Tibial nerve (tissue), 4 donors: ENCODE data around the gene VKORC1. TPM values are rescaled to one million over a fixed set of nuclear protein-coding genes. Genes with fewer than 3 reads are reported as not detected.

Source experiments
- DNase-seq, 2 donors: peaks; one replicate each; pipeline ENCODE4 v3.0.0-alpha.2; 2019; ENCODE audit warnings: low spot score in 2 of 2
- H3K27ac ChIP-seq, 4 donors: fragments of 200-600 bp; sonication (generic) in 3 of 4; one replicate each; pipeline ENCODE4 v1.5.1; 2017 to 2019; ENCODE audit warnings: mild to moderate bottlenecking in 1 of 4
- H3K27me3 ChIP-seq, 2 donors: fragments of 200-600 bp; sonication (generic) in 1 of 2; one replicate each; pipeline versions ENCODE4 v1.5.1 to v1.6.0; 2017 to 2019
- H3K36me3 ChIP-seq, 3 donors: fragments of 200-600 bp; sonication (generic); one replicate each; pipeline ENCODE4 v1.5.1; 2018 to 2019
- H3K4me1 ChIP-seq, 4 donors: fragments of 200-600 bp; sonication (generic) in 3 of 4; one replicate each; pipeline ENCODE4 v1.5.1; 2017 to 2019
- H3K4me3 ChIP-seq, 4 donors: fragments of 200-600 bp; sonication (generic) in 3 of 4; one replicate each; pipeline ENCODE4 v1.5.1; 2017 to 2019; ENCODE audit warnings: mild to moderate bottlenecking in 1 of 4, moderate library complexity in 1 of 4
- H3K9me3 ChIP-seq, 4 donors: fragments of 200-600 bp; sonication (generic) in 3 of 4; one replicate each; pipeline ENCODE4 v1.5.1; 2017 to 2019
- CTCF ChIP-seq, 5 experiments: fragments of 200-600 bp in 3 of 5; fragments of 450-650 bp in 2 of 5; sonication (generic) in 3 of 5; IDR thresholded peaks; one replicate each; pipeline ENCODE4 v1.5.1; 2016 to 2019; ENCODE audit warnings: antibody characterized with exemption in 5 of 5, mild to moderate bottlenecking in 3 of 5, moderate library complexity in 2 of 5
- EP300 ChIP-seq, 2 donors: sonication (generic); formaldehyde crosslinking; IDR thresholded peaks; one replicate each; pipeline ENCODE4 v1.6.1; 2017; ENCODE audit warnings: antibody characterized with exemption in 2 of 2, mild to moderate bottlenecking in 1 of 2
- POLR2A ChIP-seq, 2 donors: fragments of 450-650 bp; IDR thresholded peaks; one replicate each; pipeline ENCODE4 v1.6.1; 2017; ENCODE audit warnings: antibody characterized with exemption in 2 of 2, mild to moderate bottlenecking in 2 of 2, moderate library complexity in 2 of 2
- WGBS, 2 donors: methylation state at CpG; one replicate each; pipeline ENCODE4 v1.1.5; 2018; 5-methylcytosine and 5-hydroxymethylcytosine counted together
- total RNA-seq, 4 donors: library from RNA; depleted of rRNA; stranded (reverse); fragments of >200 nt; gene quantifications; one replicate each; pipeline ENCODE4 v1.1.0, GENCODE V29; 2016

VKORC1 gene
- total RNA-seq, 4 donors from 2014 or later, result 114 to 180 (median 136) TPM

DNA sequence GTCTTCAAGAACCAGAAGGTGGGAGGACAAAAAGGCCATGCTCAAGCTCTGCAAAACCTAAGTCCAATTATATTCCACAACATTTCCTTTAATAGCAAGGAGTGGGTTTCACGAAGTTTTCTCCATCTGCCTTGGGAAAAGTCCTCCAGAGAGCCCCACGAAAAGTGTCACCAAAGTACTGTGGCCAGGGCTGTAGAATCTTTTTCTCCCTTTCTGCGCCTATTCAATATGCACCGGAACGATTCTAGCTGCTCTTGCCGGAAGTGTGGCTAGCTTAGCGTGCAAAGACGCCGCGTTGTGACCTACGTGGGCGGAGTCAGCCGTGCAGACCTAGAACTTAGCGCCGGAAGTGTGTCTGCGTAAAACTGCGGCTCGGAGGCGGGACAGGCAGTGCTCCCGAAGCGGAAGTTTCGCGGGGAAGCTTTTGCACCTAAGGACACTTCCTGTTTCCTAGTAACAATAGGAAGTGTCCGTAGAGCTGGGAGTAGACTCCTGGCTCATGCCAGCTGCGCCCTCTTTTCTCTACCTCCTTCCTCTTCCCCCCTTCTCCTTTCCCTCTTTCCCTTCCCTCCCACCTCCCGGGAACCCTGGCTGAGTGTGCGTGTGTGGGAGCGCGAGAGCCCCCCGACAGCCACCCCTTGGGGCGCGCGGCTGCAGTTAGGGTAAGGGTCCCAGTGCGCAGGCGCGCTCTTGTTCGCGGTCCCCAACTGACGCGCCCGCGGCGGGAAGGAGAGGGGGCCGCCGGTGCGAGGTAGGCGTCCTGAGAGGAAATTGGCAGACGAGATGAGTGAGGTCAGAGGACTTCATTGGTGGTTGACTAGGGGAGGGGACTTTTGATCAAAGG, 20.4 kb downstream of the VKORC1 start, which contains the start of the genes ZNF646 and ZNF668:
Gene ZNF646, plus strand, starts transcription at position 453 of the 844 bp plus-strand sequence. CDS start 1,903 bp downstream, outside the sequence.
Gene ZNF668, minus strand, starts transcription at position 271 of the 844 bp plus-strand sequence. CDS start 9,781 bp downstream, outside the sequence.
- Histone ChIP-seq H3K36me3 (peaks cover 0 to 33% (median 15%) of the 10 kb centered on the region in 3 donors), H3K27me3 (no peaks in the 10 kb centered on the region), H3K27ac (peak within 1 kb of the TSS; percentile 89 to 97 (median 96)), H3K4me1 (peaks cover 0 to 38% (median 19%) of the 10 kb centered on the region in 4 donors), H3K9me3 (no peaks in the 10 kb centered on the region), H3K4me3 (peak within 1 kb of the TSS; percentile 88 to 100 (median 97))
- DNase-seq, result peak; percentile 96
- WGBS, 2 donors, result 1% methylated on average over 45 to 48 of the region's 48 CpGs
- peak; percentile 86 to 90 for TF ChIP-seq EP300 (IDR thresholded peaks at IDR 0.05)
- peak in 1 of 5 experiments; percentile 26 for TF ChIP-seq CTCF (IDR thresholded peaks at IDR 0.05)
- TF ChIP-seq POLR2A (IDR thresholded peaks at IDR 0.05), result peak; percentile 60 to 63

DNA sequence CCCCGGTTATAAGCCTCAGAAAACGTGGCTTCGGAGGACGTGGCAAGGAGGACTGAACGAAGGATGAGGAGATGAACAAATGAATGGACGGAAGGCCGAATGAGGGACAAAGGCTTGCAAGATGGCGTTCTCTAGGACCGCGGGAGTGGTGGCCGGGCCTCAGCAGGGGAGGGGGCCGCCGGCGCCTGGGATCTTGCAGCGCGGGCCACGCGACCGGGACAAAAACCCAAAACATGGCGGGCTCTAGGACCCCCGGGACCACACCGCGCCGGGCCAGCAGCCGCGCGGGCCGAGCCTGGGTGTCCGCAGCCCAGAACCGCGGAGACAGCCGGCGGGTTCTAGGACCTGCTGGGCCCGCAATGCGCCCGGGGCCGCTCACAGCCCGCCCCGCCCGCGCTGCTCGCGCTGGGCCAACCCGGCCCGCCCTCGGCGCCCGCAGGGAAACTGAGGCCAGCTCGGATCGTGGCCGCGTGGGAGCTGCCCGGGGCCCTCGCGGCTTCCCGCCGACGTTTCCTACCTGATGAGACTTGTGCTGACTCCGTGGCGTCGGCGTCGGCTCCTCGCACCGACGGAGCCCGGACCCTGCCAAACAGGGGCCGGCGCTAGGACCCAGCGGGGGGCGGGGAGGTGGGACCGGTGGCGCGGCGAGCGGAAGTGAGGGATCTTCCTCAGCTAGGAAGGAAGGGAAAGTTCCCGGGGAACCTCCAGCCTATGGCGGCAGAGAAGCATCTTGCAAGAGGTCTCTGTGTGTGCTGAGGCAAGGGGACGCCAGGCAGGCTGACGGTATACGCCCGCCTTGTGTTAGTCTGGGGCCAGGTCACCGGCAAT, 21.2 kb downstream of the VKORC1 start:
- peaks cover 0 to 25% (median 12%) of the 10 kb centered on the region in 3 donors for H3K36me3 ChIP-seq
- peak; percentile 75 to 88 for DNase-seq
- 1% methylated on average over 44 to 64 of the region's 83 CpGs for WGBS, 2 donors
- H3K4me3 ChIP-seq, result peak overlapping the region; percentile 88 to 100 (median 97)
- peak overlapping the region; percentile 89 to 97 (median 96) for H3K27ac ChIP-seq
- no peaks in the 10 kb centered on the region for H3K9me3 ChIP-seq
- peaks cover 0 to 38% (median 19%) of the 10 kb centered on the region in 4 donors for H3K4me1 ChIP-seq
- TF ChIP-seq EP300 (IDR thresholded peaks at IDR 0.05) (no peak), CTCF (IDR thresholded peaks at IDR 0.05) (peak in 2 of 5 experiments; percentile 16 to 60)
- no peaks in the 10 kb centered on the region for H3K27me3 ChIP-seq

DNA sequence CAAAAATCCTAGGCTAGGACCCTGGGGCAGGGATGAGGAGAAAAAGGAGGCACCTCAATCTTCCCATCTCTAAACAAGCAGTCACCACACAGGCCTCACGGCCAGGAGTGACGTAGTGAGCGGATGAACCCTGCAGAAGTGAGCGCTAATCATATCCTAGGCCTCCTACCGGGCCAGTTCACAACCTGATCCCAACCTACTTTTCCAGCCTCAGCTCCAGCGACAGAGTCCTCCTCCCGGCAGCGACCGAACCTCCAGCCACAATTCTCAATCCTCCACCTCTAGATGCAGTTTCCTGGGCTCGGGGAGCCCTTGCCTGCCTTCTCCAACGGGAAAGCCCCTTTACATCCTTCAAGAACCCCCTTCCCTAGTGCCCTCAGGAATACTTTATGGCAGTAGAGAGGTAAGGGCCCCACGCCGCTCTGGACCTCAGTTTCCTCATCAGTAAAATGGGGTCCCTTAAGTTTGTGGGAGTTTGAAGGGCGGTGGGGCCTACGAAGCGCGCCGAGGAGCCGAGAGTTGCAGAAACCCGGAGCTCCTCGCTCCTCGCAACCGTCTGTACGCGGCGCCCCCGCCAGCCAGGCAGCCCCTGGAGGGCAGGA, 22.0 kb downstream of the VKORC1 start:
- Histone ChIP-seq H3K4me3 (peak overlapping the region; percentile 88 to 100 (median 97)), H3K27me3 (no peaks in the 10 kb centered on the region), H3K4me1 (peaks cover 0 to 38% (median 19%) of the 10 kb centered on the region in 4 donors), H3K9me3 (no peaks in the 10 kb centered on the region), H3K27ac (peak overlapping the region; percentile 89 to 97 (median 96)), H3K36me3 (peaks cover 0 to 18% (median 5%) of the 10 kb centered on the region in 3 donors)
- no peak for DNase-seq
- 2 to 3% methylated on average over 27 of the region's 27 CpGs for WGBS, 2 donors
- TF ChIP-seq EP300 (IDR thresholded peaks at IDR 0.05) (no peak), POLR2A (IDR thresholded peaks at IDR 0.05) (no peak), CTCF (IDR thresholded peaks at IDR 0.05) (no peak)

- no peak for DNase-seq
- Histone ChIP-seq H3K4me3 (peak overlapping the region in 1 of 4 donors; percentile 96), H3K36me3 (peaks cover 0 to 10% (median 0%) of the 10 kb centered on the region in 3 donors), H3K27me3 (no peaks in the 10 kb centered on the region), H3K27ac (peak overlapping the region in 2 of 4 donors; percentile 97), H3K4me1 (peaks cover 0 to 38% (median 19%) of the 10 kb centered on the region in 4 donors), H3K9me3 (no peaks in the 10 kb centered on the region)
- 23 to 35% methylated on average over 4 of the region's 4 CpGs for WGBS, 2 donors
- TF ChIP-seq POLR2A (IDR thresholded peaks at IDR 0.05) (no peak), EP300 (IDR thresholded peaks at IDR 0.05) (no peak), CTCF (IDR thresholded peaks at IDR 0.05) (no peak)
Measured at GRCh38 chr16:31071861-31072260, 22.7 kb downstream of the VKORC1 start.
